Mesendoderm (in vitro differentiated cells): ENCODE measurements around the gene GNG7.
A peak's percentile ranks its signal among the peaks of the same experiment; 100 is the strongest.

Experiments
- DNase-seq: peaks from one replicate; pipeline ENCODE4 v3.0.0; 2013
- H2AK5ac ChIP-seq: 2 replicates; pipeline ENCODE4 v1.6.1; 2013; ENCODE audit warnings: low read length, inconsistent platforms
- H2BK120ac ChIP-seq: 2 replicates; pipeline ENCODE4 v1.6.1; 2013; ENCODE audit warnings: low read depth, mild to moderate bottlenecking, low read length, moderate library complexity, mixed read lengths
- H2BK15ac ChIP-seq: replicated peaks from 2 replicates; pipeline ENCODE4 v1.6.1; 2013; ENCODE audit warnings: low read depth, mild to moderate bottlenecking, moderate library complexity
- H2BK5ac ChIP-seq: 2 replicates; pipeline ENCODE4 v1.6.1; 2013; ENCODE audit warnings: low read length, inconsistent platforms
- H3K18ac ChIP-seq: 2 replicates; pipeline ENCODE4 v1.6.1; 2013; ENCODE audit warnings: mild to moderate bottlenecking, low read length, mixed read lengths
- H3K23ac ChIP-seq: one replicate; pipeline ENCODE4 v1.6.1; 2013; ENCODE audit warnings: low read length
- H3K27ac ChIP-seq: 2 replicates; pipeline ENCODE4 v1.5.1; 2013; ENCODE audit warnings: low read depth, mild to moderate bottlenecking, inconsistent platforms, low read length, moderate library complexity
- H3K27me3 ChIP-seq: 2 replicates; pipeline ENCODE4 v1.6.1; 2013; ENCODE audit warnings: low read length, control low read depth, mild to moderate bottlenecking, inconsistent platforms; ENCODE audit not compliant: insufficient read depth, poor library complexity
- H3K36me3 ChIP-seq: 2 replicates; pipeline ENCODE4 v1.6.1; 2013; ENCODE audit warnings: low read length, inconsistent platforms; ENCODE audit not compliant: control insufficient read depth, insufficient read depth
- H3K4ac ChIP-seq: one replicate; pipeline ENCODE4 v1.6.1; 2013; ENCODE audit warnings: low read depth, mild to moderate bottlenecking, low read length, moderate library complexity
- H3K4me1 ChIP-seq: 2 replicates; pipeline ENCODE4 v1.6.1; 2013; ENCODE audit warnings: low read depth, low read length, inconsistent platforms; ENCODE audit not compliant: control insufficient read depth
- H3K4me2 ChIP-seq: 2 replicates; pipeline ENCODE4 v1.6.1; 2013; ENCODE audit warnings: low read length
- H3K4me3 ChIP-seq: 2 replicates; pipeline ENCODE4 v1.5.1; 2013; ENCODE audit warnings: mild to moderate bottlenecking, low read length
- H3K56ac ChIP-seq: one replicate; pipeline ENCODE4 v1.6.1; 2013; ENCODE audit warnings: low read length
- H3K79me1 ChIP-seq: 2 replicates; pipeline ENCODE4 v1.6.1; 2013; ENCODE audit warnings: low read length, inconsistent platforms
- H3K79me2 ChIP-seq: 2 replicates; pipeline ENCODE4 v1.6.1; 2013; ENCODE audit warnings: mild to moderate bottlenecking, low read length; ENCODE audit not compliant: control insufficient read depth, insufficient read depth
- H3K9ac ChIP-seq: 2 replicates; pipeline ENCODE4 v1.6.1; 2013; ENCODE audit warnings: low read length, inconsistent platforms
- H4K5ac ChIP-seq: one replicate; pipeline ENCODE4 v1.6.1; 2013; ENCODE audit warnings: low read length
- H4K8ac ChIP-seq: one replicate; pipeline ENCODE4 v1.6.1; 2013; ENCODE audit warnings: low read depth, mild to moderate bottlenecking, control low read depth, low read length, moderate library complexity
- WGBS: extraction: QIAGEN DNeasy Blood & Tissue Kit; methylation state at CpG from one replicate; pipeline ENCODE4 v1.1.7; 2013; ENCODE audit warnings: low lambda C conversion rate, missing lambda C conversion rate; ENCODE audit not compliant: insufficient coverage; ENCODE audit errors: extremely low coverage; 5-methylcytosine and 5-hydroxymethylcytosine counted together

Gene GNG7

DNA sequence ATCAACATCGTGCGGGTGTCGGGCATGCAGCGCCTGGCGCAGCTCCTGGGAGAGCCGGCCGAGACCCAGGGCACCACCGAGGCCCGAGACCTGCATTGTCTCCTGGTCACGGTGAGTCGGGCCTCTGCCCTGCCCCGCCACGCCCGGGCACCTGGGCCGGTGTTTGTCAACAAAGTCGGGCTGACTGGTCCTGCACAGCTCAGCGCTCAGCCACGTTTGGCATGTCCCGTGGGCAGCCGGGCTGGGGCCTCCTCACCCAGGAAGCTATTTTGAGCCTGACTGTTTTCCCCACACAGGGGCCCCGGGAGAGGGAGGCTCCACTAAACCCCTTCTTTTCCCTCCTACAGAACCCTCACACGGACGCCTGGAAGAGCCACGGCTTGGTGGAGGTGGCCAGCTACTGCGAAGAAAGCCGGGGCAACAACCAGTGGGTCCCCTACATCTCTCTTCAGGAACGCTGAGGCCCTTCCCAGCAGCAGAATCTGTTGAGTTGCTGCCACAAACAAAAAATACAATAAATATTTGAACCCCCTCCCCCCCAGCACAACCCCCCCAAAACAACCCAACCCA, 225.3 kb downstream of the GNG7 start:
- WGBS: no CpG with 5 or more reads among the region's 27 CpGs
- Histone ChIP-seq H3K4me1 (no peaks in the 10 kb centered on the region), H3K56ac (peak overlapping the region; percentile 98), H2AK5ac (no peak overlapping the region), H4K5ac (no peak overlapping the region), H3K79me1 (no peaks in the 10 kb centered on the region), H4K8ac (no peak overlapping the region), H3K27me3 (no peaks in the 10 kb centered on the region), H3K18ac (peak overlapping the region; percentile 52), H2BK120ac (no peak overlapping the region), H3K4me2 (peak overlapping the region; percentile 98), H2BK15ac (no peak overlapping the region), H2BK5ac (no peak overlapping the region), H3K4me3 (peak overlapping the region; percentile 99), H3K9ac (peak overlapping the region; percentile 99), H3K27ac (peak overlapping the region; percentile 35), H3K23ac (peak overlapping the region; percentile 72), H3K36me3 (no peaks in the 10 kb centered on the region), H3K79me2 (peaks cover 26% of the 10 kb centered on the region), H3K4ac (no peak overlapping the region)
- DNase-seq: no peak

GRCh38 chr19:2476451-2477140, 225.9 kb downstream of the GNG7 start:
- no peak overlapping the region for H2BK15ac ChIP-seq
- H3K9ac ChIP-seq: peak overlapping the region; percentile 99
- no peaks in the 10 kb centered on the region for H3K4me1 ChIP-seq
- peak overlapping the region; percentile 33 for H3K18ac ChIP-seq
- peaks cover 26% of the 10 kb centered on the region for H3K79me2 ChIP-seq
- H3K56ac ChIP-seq: peak overlapping the region; percentile 98
- H3K27me3 ChIP-seq: no peaks in the 10 kb centered on the region
- H3K79me1 ChIP-seq: no peaks in the 10 kb centered on the region
- no CpG with 5 or more reads among the region's 42 CpGs for WGBS
- peak overlapping the region; percentile 98 for H3K4me2 ChIP-seq
- peak overlapping the region; percentile 66 for H3K4ac ChIP-seq
- H2BK5ac ChIP-seq: peak overlapping the region; percentile 70
- H3K36me3 ChIP-seq: no peaks in the 10 kb centered on the region
- no peak overlapping the region for H2AK5ac ChIP-seq
- no peak overlapping the region for H4K5ac ChIP-seq
- peak; percentile 79 for DNase-seq
- peak overlapping the region; percentile 97 for H3K23ac ChIP-seq
- peak overlapping the region; percentile 89 for H3K27ac ChIP-seq
- H4K8ac ChIP-seq: no peak overlapping the region
- H3K4me3 ChIP-seq: peak overlapping the region; percentile 99
- H2BK120ac ChIP-seq: no peak overlapping the region

- WGBS: no CpG with 5 or more reads among the region's 70 CpGs
- Histone ChIP-seq H3K79me2 (peaks cover 26% of the 10 kb centered on the region), H3K4me2 (peak within 1 kb of the TSS; percentile 98), H3K56ac (peak within 1 kb of the TSS; percentile 98), H2BK15ac (no peak within 1 kb of the TSS), H4K8ac (no peak within 1 kb of the TSS), H3K9ac (peak within 1 kb of the TSS; percentile 99), H4K5ac (no peak within 1 kb of the TSS), H3K4me1 (no peaks in the 10 kb centered on the region), H3K79me1 (no peaks in the 10 kb centered on the region), H2BK5ac (peak within 1 kb of the TSS; percentile 70), H3K27ac (peak within 1 kb of the TSS; percentile 95), H3K4ac (peak within 1 kb of the TSS; percentile 66), H3K27me3 (no peaks in the 10 kb centered on the region), H2BK120ac (no peak within 1 kb of the TSS), H3K18ac (peak within 1 kb of the TSS; percentile 86), H3K4me3 (peak within 1 kb of the TSS; percentile 99), H2AK5ac (no peak within 1 kb of the TSS), H3K36me3 (no peaks in the 10 kb centered on the region), H3K23ac (peak within 1 kb of the TSS; percentile 97)
- peak; percentile 98 for DNase-seq
Observed at GRCh38 chr19:2475702-2476450, 226.6 kb downstream of the GNG7 start, which contains the start of gene GADD45B. Gene GADD45B (plus strand): TSS chr19:2476127. CDS start chr19:2476359, 232 bp downstream.

DNA sequence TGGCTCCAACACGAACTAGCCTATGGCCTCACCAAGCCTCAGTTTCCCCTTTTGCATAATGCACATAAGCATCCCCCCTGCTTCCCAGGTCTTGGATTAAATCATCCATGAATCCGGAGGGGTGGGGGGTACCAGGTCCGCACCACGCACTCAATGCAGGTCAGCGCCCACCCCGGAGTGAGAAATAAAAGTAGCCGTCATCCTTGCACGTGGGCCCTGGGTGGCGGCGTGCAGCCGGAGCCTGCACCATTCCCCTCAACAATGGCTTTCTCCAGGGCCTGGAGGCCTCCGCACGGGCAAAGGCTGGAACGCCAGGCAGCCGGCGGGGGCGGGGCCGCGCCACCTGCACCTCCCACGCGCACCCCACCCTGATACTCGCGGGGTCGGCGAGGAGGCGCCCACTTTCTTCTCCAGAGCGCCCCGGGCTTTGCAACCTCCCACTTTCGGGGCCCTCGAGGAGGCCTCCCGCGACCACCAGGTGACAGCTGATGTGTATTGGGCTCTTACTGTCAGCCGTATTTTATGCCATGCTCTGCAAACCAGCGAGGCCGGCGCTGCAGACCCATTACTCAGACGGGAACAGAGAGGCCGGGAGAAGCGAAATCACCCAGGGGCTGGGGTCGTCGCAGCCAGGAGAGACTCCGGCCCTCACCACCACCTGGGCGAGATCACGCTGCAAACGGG, 227.3 kb downstream of the GNG7 start:
- Histone ChIP-seq H3K4me2 (peak overlapping the region; percentile 64), H3K79me1 (no peaks in the 10 kb centered on the region), H3K36me3 (no peaks in the 10 kb centered on the region), H3K18ac (peak overlapping the region; percentile 86), H2BK15ac (no peak overlapping the region), H3K4me3 (peak overlapping the region; percentile 24), H3K23ac (no peak overlapping the region), H2BK120ac (no peak overlapping the region), H3K4ac (peak overlapping the region; percentile 66), H4K5ac (no peak overlapping the region), H2BK5ac (no peak overlapping the region), H3K27me3 (no peaks in the 10 kb centered on the region), H3K56ac (peak overlapping the region; percentile 88), H3K79me2 (peaks cover 26% of the 10 kb centered on the region), H3K4me1 (no peaks in the 10 kb centered on the region), H3K9ac (peak overlapping the region; percentile 63), H2AK5ac (no peak overlapping the region), H3K27ac (peak overlapping the region; percentile 95), H4K8ac (no peak overlapping the region)
- no CpG with 5 or more reads among the region's 45 CpGs for WGBS
- DNase-seq: peak; percentile 87

- Histone ChIP-seq H3K27me3 (no peaks in the 10 kb centered on the region), H4K5ac (no peak overlapping the region), H3K56ac (peak overlapping the region; percentile 88), H3K4me1 (no peaks in the 10 kb centered on the region), H2BK15ac (no peak overlapping the region), H3K4me3 (no peak overlapping the region), H3K23ac (no peak overlapping the region), H3K4ac (no peak overlapping the region), H3K79me2 (peaks cover 26% of the 10 kb centered on the region), H4K8ac (no peak overlapping the region), H3K18ac (peak overlapping the region; percentile 55), H2BK120ac (no peak overlapping the region), H3K79me1 (no peaks in the 10 kb centered on the region), H3K4me2 (peak overlapping the region; percentile 64), H3K27ac (peak overlapping the region; percentile 95), H2AK5ac (no peak overlapping the region), H3K36me3 (no peaks in the 10 kb centered on the region), H2BK5ac (no peak overlapping the region), H3K9ac (peak overlapping the region; percentile 63)
- peak; percentile 95 for DNase-seq
- no CpG with 5 or more reads among the region's 60 CpGs for WGBS
Observed at GRCh38 chr19:2474232-2475017, 228.1 kb downstream of the GNG7 start.
